ENCODE data around the gene RNU1-4. TPM values are rescaled to one million over a fixed set of nuclear protein-coding genes. Genes with fewer than 3 reads are reported as not detected.
"Not testable (repeated sequence)": the region's sequence is repeated elsewhere in the genome, so short reads cannot be mapped to it uniquely, and the experiment has no call there.

The RNU1-4 gene
- total RNA-seq, 1 experiment from 2014 or later = under 0.01 TPM

DNA sequence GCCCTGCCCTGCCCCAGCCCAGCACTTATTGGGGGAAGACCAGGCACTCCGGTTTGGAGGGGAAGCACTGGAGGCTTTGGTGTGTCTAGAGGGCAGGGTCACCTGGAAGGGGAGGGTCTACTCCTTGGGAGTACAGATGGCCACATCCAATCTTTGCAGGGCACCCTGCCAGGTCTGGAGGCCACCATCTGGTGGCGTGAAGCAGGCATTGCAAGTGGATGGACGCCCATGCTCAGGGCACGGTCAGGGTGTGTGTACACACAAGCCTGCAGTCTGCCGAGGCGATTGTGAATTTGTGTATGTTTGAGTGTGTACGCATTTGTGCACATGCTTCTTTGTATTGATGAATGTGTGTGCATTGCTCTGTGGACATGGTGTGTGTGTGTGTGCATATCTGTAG is 37.2 kb upstream of the RNU1-4 start:
- not testable (repeated sequence) for H3K27me3 ChIP-seq (replicated peaks); H3K36me3 ChIP-seq; H3K9me3 ChIP-seq (replicated peaks); H3K27ac ChIP-seq; DNase-seq (ENCODE audit: low read depth in 1 of 2, low spot score in 2 of 2); H3K4me1 ChIP-seq (replicated peaks); H3K4me3 ChIP-seq

DNA sequence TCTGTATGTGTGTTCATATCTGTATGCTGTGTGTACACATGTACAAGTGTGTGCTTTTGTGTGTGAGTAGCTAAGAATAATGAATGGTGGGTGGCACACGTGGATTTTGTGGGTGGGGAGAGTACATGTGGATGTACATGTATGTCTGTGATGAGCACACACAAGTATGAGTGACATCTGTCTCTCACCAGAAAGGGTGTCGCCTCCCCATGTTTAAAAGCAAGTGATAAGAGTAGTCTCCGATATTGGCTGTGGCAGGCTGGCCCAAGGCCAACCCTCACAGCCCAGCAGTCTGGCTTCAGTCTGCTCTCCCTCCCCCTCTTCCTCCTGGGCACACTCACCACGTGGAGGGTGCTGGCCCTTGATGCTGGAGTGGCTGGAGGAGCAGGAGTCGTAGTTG is 36.7 kb upstream of the RNU1-4 start:
- not testable (repeated sequence) for DNase-seq (ENCODE audit: low read depth in 1 of 2, low spot score in 2 of 2); H3K27ac ChIP-seq; H3K9me3 ChIP-seq (replicated peaks); H3K27me3 ChIP-seq (replicated peaks); H3K4me3 ChIP-seq; H3K4me1 ChIP-seq (replicated peaks); H3K36me3 ChIP-seq

DNA sequence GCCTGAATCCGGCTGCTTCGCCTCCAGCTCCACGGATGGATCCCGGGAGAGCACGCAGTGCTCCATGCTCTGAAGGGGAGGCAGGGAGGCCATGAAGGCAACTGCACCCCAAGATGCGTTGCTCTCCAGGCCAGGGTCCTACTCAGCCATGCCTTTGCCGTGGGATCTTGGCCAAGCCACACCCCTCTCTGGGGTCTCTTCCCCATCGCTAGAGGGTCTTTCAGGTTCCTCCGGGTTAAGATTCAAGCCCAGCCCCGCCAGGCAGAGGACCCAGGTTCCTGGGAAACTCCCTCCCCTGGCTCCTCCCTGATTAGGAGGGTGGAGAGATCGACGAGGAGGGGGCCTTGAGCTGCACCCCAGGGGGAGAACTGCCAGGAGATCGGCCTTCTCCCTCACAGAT is 36.2 kb upstream of the RNU1-4 start:
- not testable (repeated sequence) for H3K4me1 ChIP-seq (replicated peaks); H3K4me3 ChIP-seq; H3K27me3 ChIP-seq (replicated peaks); H3K9me3 ChIP-seq (replicated peaks); DNase-seq (ENCODE audit: low read depth in 1 of 2, low spot score in 2 of 2); H3K36me3 ChIP-seq; H3K27ac ChIP-seq

DNA sequence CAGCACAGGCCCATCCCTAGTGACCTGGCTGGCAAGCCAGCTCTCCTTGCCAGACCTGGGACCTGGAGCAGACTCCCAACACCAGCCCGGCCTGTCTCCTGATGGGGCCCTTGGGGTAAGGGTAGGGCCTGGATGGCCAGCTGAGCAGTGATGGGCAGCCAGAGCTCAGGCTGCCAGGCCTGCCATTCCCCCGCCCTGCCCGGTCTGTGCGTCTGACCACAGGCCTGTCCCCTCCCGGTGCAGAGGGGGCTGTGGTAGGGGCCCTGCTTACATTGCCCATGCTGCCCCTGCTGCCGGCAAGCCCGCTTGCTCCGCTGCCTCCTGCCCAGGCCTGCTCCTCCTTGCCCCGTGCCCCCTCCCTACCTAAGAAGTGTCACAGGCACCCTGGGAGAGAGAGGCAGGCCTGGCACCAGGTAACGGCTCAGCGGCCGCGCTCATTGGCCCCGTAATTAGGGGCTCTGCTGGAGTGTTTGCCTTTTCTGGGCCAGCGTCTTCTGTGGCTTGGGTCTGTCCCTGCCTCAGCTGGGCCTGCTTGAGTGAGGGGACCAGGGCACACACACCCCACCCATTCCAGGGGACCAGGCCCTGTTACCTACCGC is 35.7 kb upstream of the RNU1-4 start:
- DNase-seq (ENCODE audit: low read depth in 1 of 2, low spot score in 2 of 2); H3K27ac ChIP-seq; H3K9me3 ChIP-seq (replicated peaks); H3K4me3 ChIP-seq; H3K27me3 ChIP-seq (replicated peaks); H3K36me3 ChIP-seq; H3K4me1 ChIP-seq (replicated peaks): not testable (repeated sequence)

DNA sequence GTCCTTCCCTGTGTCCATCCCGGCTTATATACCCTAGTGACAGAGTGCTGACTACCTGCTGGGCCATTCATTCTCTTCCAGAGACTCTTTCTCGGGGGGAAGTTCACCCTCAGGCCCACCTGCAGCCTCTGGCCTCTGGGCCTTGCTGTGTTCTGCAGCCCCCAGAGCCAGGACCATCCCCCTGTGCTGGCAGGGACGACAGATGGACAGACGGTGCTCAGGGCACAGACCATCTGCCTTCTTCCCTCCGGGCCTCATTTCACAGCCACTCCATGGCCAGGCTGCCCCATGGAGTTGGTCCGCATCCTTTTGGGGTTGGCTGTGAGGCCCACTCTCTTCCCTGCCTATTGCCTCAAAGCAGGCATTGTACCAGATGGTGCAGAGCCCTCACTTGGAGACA is 34.0 kb upstream of the RNU1-4 start:
- not testable (repeated sequence) for H3K27ac ChIP-seq; H3K27me3 ChIP-seq (replicated peaks); H3K4me1 ChIP-seq (replicated peaks); DNase-seq (ENCODE audit: low read depth in 1 of 2, low spot score in 2 of 2); H3K4me3 ChIP-seq; H3K36me3 ChIP-seq; H3K9me3 ChIP-seq (replicated peaks)

DNA sequence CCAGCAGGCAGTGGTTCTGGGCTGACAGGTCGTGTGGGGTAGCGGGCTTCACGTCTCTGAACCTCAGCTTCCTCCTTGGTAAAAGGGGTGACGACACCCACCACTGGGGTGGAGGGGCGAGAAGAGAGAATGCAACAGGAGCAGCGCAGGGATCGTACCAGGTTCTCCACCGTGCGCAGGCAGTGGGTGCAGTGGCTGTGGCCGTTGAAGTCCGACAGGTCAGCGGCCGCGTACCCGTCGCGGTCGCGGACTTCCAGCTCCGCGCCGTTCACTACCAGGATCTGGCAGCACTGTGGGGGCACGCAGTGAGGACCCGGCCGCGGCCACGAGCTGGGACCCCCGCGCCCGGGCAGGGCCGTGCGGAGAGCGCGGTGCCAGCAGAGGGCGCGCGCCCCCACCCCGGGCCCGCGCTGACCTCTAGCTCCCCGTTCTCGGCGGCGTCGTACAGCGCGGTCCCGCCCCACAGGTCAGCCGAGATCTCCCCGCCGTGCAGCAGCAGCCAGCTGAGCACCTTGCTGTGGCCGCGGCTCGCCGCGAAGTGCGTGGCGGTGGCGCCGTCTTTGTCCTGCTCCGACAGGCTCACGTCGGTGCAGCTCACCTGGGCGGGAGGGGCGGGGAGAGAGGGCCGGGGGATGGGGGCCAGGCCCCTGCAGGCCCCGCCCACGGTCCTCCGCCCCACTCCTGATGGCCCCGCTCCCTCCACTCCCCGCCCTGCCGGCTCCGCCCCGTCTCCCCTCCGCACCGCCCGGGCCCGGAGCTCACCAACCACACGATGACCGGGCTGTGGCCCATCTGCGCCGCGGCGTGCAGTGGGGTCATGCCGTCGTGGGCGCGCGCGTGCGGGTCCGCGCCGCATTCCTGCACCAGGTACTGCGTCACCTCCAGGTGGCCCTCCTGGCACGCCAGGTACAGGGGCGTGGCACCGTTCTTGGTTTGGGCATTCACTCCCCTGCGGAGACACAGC is 32.9 kb upstream of the RNU1-4 start:
- H3K4me1 ChIP-seq (replicated peaks); H3K9me3 ChIP-seq (replicated peaks); H3K27me3 ChIP-seq (replicated peaks); H3K4me3 ChIP-seq; H3K27ac ChIP-seq; H3K36me3 ChIP-seq: not testable (repeated sequence)
- peak in 1 of 2 experiments; percentile 46 for DNase-seq (ENCODE audit: low read depth in 1 of 2, low spot score in 2 of 2)

DNA sequence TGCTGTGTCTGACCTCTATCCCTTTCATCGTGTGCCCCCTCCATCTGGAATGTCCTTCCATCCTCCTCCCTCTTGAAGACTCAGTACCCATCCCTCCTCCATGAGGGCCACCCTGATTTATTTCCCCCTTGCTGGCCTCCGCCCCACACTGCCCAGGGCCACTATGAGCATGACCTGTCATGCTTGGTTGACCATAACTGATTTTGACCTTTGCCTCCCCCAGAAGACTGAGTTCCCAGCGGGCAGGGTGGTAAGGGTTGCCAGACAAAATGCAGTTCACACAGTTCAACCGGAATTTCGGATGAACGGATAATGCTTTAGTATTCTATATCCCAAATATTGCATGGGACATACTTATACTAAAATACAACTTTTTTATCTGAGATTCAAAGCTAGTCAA is 31.6 kb upstream of the RNU1-4 start:
- not testable (repeated sequence) for H3K27me3 ChIP-seq (replicated peaks); H3K4me1 ChIP-seq (replicated peaks); H3K36me3 ChIP-seq; DNase-seq (ENCODE audit: low read depth in 1 of 2, low spot score in 2 of 2); H3K9me3 ChIP-seq (replicated peaks); H3K4me3 ChIP-seq; H3K27ac ChIP-seq

DNA sequence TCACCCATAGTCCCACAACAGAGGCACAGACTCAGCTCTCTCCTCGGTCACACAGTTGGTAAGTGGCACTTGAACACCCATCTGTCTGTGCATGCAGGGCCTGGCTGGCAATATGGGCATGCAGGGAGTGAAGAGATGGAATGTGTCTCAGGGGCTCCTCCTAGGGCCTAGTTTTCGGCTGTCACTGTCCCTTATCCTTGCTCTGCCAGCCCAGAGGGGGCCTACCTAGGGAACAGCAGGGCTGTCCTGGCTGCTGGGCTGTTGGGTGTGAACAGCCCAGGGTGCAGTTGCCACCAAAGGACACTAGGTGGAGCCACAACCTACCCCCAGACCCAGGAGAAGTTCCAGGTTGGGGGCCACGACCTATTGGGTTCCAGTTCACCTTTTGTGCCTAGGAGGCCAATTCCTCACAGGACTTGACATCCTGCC is 30.6 kb upstream of the RNU1-4 start:
- peak in 1 of 2 experiments; percentile 50 for DNase-seq (ENCODE audit: low read depth in 1 of 2, low spot score in 2 of 2)
- not testable (repeated sequence) for H3K4me3 ChIP-seq; H3K27me3 ChIP-seq (replicated peaks); H3K9me3 ChIP-seq (replicated peaks); H3K36me3 ChIP-seq; H3K27ac ChIP-seq; H3K4me1 ChIP-seq (replicated peaks)

DNA sequence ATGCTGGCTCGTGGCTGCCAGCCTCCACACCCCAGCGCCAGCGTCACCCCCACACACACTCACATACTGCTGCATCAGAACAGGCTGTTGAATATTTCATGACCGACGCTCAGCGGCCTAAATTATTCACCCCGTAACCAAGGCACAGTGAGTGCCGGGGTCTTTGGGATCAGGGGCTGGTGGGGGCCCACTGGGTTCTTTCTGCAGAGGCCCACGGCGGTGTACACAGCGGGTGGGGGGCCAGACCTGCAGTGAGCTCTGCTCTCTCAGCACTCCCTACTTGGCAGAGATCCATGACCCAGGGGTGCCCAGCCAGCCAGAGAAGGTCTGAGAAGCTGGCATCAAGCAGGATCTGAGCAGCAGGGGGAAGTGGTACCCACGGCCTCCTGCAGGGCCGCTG is 29.7 kb upstream of the RNU1-4 start:
- DNase-seq (ENCODE audit: low read depth in 1 of 2, low spot score in 2 of 2) = peak in 1 of 2 experiments; percentile 48
- not testable (repeated sequence) for H3K27ac ChIP-seq; H3K27me3 ChIP-seq (replicated peaks); H3K36me3 ChIP-seq; H3K4me1 ChIP-seq (replicated peaks); H3K4me3 ChIP-seq; H3K9me3 ChIP-seq (replicated peaks)

DNA sequence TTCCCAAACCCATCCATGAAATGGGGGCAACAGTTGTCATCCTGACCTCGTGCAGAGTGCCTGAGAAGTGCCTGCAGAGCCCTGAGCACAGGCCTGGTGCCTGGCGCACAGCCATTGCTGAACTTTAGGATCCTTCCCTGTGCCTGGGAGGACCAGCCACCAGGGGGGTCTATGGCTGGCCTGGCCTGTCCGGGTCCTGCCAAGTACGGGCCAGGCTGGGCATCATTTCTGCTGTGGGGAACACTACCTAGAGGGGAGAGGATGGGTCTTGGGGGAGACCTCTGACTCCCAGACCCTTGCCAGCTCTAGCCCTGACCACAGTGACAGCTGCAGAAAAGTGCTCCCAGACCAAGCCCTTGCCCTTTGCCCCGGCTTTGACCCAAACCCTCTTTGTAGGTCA is 28.2 kb upstream of the RNU1-4 start:
- H3K27me3 ChIP-seq (replicated peaks) = peaks cover 13% of the 10 kb centered on the region
- H3K4me3 ChIP-seq; H3K4me1 ChIP-seq (replicated peaks); H3K9me3 ChIP-seq (replicated peaks); H3K27ac ChIP-seq; H3K36me3 ChIP-seq: not testable (repeated sequence)
- peak in 1 of 2 experiments; percentile 47 for DNase-seq (ENCODE audit: low read depth in 1 of 2, low spot score in 2 of 2)

DNA sequence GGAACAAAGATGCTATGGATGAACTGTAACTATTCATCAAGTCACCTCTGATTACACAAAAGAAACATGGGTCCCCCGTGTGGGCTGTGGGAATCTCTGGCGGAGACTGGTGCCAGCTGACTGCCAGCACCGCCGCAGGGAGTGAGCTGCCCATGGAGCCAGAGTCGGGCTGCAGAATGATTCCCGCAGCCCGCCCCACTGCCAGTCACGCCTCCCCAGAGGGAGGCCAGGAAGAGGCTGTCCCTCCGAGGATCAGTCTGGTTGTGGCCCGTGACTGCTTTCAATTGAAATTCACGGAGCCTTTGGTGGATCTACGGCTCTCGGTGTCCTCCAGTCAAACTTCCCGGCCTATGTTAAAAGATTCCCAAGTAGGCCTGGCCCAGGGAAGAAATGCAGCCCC is 27.7 kb upstream of the RNU1-4 start:
- H3K9me3 ChIP-seq (replicated peaks) = not testable (repeated sequence)

DNA sequence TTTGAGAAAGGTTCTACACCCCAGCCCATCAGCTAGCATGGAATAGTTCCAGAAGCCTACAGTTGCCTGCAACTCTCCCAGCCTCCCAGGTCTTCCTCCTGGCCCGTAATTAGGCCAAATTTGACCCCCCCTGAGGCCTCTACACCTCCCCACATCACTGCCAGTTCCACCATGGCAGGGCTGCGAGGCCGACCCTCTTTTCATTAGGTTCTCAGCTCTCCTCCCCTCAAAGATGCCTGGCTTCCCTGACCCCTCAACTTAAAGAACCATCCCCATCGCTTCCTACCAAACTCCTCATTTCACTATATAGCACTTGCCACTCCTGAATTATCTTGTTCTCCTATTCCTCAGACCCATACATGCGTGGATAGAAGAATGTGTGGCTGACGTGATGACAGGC is 27.3 kb upstream of the RNU1-4 start:
- peak in 1 of 2 experiments; percentile 45 for DNase-seq (ENCODE audit: low read depth in 1 of 2, low spot score in 2 of 2)
- not testable (repeated sequence) for H3K27ac ChIP-seq; H3K36me3 ChIP-seq; H3K4me1 ChIP-seq (replicated peaks); H3K4me3 ChIP-seq; H3K9me3 ChIP-seq (replicated peaks)
- H3K27me3 ChIP-seq (replicated peaks) = peaks cover 12% of the 10 kb centered on the region

More for the DNA sequence above, 27.7 kb upstream of the RNU1-4 start:
- H3K27me3 ChIP-seq (replicated peaks) = peaks cover 14% of the 10 kb centered on the region
- peak in 1 of 2 experiments; percentile 46 for DNase-seq (ENCODE audit: low read depth in 1 of 2, low spot score in 2 of 2)
- H3K27ac ChIP-seq; H3K4me3 ChIP-seq; H3K4me1 ChIP-seq (replicated peaks); H3K36me3 ChIP-seq: not testable (repeated sequence)

DNA sequence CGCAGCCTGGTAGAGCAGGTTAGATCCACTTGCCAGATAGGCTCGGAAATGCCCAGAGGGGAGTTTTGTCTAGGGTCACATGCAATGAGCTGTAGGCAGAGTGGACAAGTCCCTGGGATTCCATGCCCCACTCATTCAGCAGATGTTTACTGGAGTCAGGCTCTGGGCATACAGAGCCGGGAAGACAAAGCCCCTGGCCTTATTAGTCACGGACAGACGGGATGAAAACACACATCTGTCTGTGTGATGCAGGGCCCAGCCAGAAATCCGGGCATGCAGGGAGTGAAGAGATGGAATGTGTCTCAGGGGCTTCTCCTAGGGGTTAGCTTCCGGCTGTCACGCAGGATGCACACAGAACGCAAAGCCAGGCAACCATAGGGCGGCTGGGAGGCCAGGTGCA is 26.8 kb upstream of the RNU1-4 start:
- H3K27ac ChIP-seq; H3K4me3 ChIP-seq; H3K4me1 ChIP-seq (replicated peaks); H3K36me3 ChIP-seq; H3K9me3 ChIP-seq (replicated peaks); DNase-seq (ENCODE audit: low read depth in 1 of 2, low spot score in 2 of 2): not testable (repeated sequence)
- peaks cover 12% of the 10 kb centered on the region for H3K27me3 ChIP-seq (replicated peaks)

DNA sequence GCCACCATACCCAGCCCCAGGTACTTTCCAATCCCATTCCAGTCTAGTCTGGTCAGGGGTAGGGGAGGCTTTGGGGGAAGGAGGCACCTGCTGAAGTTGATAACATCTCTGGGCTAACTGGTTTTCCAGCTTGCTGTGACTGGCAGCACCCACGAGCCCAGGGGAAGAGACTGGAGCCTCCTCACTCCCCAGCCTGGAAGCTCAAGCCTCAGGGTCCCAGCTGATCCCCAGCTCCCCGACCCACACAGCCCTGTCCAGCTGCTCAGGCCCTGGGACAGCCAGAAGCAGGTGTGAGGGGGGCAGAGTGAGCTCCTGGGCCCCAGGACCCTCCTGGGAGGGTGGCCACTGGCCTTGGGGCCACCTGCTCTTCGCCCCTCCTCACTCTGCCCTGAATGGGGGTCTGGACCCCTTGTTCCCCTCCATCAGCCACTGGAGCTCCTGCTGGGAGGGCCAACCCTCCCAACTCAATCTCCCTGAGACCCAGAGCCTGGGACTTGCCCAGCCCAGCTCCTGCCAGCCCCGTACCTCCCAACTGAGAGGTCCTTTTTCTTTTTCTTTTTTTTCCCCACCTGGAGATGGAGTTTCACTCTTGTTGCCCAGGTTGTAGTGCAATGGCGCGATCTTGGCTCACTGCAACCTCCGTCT is 23.5 kb upstream of the RNU1-4 start:
- peaks cover 14% of the 10 kb centered on the region for H3K27me3 ChIP-seq (replicated peaks)
- no peaks in the 10 kb centered on the region for H3K36me3 ChIP-seq
- DNase-seq (ENCODE audit: low read depth in 1 of 2, low spot score in 2 of 2) = peak in 1 of 2 experiments; percentile 58
- H3K27ac ChIP-seq = no peak overlapping the region
- no peaks in the 10 kb centered on the region for H3K4me1 ChIP-seq (replicated peaks)
- H3K4me3 ChIP-seq = no peak overlapping the region
- H3K9me3 ChIP-seq (replicated peaks) = no peaks in the 10 kb centered on the region
